Right lobe of liver (tissue), 4 donors: ENCODE measurements around the gene KRT31.

Experiments used
- POLR2A ChIP-seq: fragments of 450-650 bp; IDR thresholded peaks from one replicate; pipeline ENCODE4 v1.6.1; 2017; ENCODE audit warnings: antibody characterized with exemption, mild to moderate bottlenecking
- TF ChIP-seq, protein P1 (sequence below), 4 donors: fragments of 200-600 bp in 3 of 4; fragments of 450-650 bp in 1 of 4; IDR thresholded peaks; one replicate each; pipeline versions ENCODE4 v1.5.1 to v1.8.0; 2016 to 2022; ENCODE audit warnings: antibody characterized with exemption in 4 of 4, mild to moderate bottlenecking in 2 of 4
- donor health status: DM: no; HTN: no; CAD: no.
- donor health status: DM: no; HTN: no; CAD: no.
- donor health status: DM: no; HTN: yes; CAD: no.

DNA sequence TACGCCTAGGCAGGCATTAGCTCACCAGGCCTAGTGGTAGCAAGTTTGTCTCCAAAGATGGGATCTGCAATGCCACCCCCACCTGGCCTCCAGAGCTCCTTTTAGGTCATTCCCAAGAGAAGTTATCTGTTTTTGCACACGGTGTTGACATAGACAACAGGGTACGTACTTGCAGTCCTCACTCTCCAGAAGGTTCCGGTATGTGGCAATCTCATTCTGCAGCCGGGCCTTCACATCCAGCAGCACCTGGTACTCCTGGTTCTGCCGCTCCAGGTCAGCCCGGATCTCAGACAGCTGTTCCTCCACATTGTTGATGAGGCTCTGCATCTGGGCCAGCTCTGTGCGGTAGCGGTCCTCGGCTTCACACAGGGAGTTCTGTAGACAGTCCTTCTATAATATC is 9.8 kb upstream of the KRT31 start:
- TF ChIP-seq, protein P1, sequence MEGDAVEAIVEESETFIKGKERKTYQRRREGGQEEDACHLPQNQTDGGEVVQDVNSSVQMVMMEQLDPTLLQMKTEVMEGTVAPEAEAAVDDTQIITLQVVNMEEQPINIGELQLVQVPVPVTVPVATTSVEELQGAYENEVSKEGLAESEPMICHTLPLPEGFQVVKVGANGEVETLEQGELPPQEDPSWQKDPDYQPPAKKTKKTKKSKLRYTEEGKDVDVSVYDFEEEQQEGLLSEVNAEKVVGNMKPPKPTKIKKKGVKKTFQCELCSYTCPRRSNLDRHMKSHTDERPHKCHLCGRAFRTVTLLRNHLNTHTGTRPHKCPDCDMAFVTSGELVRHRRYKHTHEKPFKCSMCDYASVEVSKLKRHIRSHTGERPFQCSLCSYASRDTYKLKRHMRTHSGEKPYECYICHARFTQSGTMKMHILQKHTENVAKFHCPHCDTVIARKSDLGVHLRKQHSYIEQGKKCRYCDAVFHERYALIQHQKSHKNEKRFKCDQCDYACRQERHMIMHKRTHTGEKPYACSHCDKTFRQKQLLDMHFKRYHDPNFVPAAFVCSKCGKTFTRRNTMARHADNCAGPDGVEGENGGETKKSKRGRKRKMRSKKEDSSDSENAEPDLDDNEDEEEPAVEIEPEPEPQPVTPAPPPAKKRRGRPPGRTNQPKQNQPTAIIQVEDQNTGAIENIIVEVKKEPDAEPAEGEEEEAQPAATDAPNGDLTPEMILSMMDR (IDR thresholded peaks at IDR 0.05): no peak
- TF ChIP-seq POLR2A: no peak
